ENCODE measurements around the gene FICD.
"Not testable (repeated sequence)": the region's sequence is repeated elsewhere in the genome, so short reads cannot be mapped to it uniquely, and the experiment has no call there.

Gene FICD

DNA sequence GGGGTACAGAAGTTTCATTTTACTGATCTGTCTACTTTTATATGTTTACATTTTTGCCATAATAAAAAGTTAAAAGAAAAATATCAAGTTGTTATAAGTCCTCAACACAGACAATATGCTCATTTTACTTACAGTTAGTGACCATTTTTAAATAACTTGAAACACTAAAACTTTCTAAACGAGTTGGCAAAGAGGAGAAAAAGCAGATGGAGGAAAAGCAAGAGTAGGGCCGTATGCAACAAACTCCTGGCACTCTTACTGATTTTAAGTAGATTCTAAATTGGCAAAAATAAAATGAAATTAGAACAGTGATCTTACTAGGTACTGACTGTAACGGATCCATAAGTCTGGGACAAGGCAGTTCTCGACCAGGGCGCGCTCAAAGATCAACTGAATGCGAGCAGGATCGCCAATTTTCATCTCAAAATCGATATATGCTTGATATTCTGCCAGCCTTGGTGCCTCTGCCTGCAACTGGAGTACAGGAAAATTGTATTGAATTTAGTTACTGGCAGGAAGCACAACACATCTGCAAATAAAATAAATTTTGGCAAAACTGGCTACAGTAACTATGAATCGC lies 23.6 kb downstream of the FICD start:
- DNase-seq, result no peak

DNA sequence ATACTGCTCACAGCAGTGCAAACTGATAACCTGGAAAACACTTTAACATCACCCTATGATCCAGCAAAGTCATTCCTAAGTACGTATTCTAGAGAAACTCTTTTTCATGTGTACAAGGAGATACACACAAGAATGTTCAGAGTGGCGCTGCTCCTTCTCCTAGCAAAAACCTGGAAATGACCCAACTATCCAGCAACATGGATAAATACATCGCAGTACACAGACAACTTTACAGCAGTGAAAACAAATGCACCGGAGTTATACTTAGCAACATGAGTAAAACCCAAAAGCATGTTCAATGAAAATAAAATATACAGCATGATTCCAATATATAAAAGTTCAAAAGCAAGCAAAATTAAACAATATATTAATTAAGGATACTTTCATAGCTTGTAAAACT lies 27.2 kb downstream of the FICD start:
- DNase-seq, result no peak

DNA sequence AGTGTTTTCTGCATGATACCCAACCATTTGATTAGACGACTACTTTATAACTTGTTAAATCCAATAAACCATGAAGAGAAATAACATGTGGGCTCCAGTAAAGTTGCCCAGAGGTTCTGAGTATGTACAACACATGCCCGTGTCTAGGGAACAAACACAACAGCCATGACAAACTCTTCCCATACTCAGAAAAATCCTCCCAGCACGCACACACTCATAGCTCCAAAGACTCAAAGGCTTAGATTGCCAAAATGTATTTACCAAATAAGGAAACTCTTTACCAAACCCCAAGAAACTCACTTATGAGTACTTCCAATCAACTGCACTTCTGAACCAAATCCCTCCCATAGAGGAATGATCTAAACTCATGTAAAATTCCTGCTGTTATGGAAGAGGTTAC lies 28.6 kb downstream of the FICD start:
- no peak for DNase-seq

GRCh38 chr12:108547686-108548085 lies 32.6 kb downstream of the FICD start:
- DNase-seq, result no peak

GRCh38 chr12:108548954-108549521 lies 34.0 kb downstream of the FICD start:
- no peak for DNase-seq

DNA sequence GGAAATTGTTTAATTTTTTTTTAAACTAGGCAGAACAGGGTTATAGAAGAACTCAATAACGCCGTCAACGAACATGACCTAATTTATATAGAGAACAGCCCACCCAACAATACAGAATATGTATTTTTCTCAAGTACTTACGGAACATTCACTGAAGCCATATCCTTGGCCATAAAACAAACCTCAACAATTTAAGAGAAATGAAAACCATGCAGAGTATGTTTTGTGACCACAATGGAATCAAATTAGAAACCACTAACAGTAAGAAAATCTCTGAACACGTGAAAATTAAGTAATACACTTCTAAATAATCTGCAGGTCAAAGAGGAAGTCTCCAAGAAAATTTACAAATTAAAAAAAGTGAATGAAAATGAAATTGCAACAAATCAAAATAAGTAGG lies 36.5 kb downstream of the FICD start:
- no peak for DNase-seq

GRCh38 chr12:108553799-108554198 lies 38.7 kb downstream of the FICD start:
- DNase-seq, result no peak

DNA sequence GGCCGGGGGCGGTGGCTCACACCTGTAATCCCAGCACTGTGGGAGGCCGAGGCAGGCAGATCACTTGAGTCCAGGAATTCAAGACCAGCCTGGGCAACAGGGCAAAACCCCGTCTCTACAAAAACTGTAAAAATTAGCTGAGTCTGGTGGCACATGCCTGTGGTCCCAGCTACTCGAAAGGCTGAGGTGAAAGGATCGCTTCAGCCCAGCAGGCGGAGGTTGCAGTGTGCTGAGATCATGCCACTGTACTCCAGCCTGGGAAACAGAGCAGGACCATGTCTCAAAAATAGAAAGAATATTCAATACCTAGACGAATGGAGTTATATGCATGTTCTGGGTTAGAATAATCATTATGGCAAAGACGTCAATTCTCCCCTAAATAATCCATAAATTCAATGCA lies 40.3 kb downstream of the FICD start:
- DNase-seq, result not testable (repeated sequence)

GRCh38 chr12:108559007-108559655 lies 44.1 kb downstream of the FICD start:
- peak; percentile 50 for DNase-seq

GRCh38 chr12:108559748-108560147 lies 44.7 kb downstream of the FICD start:
- no peak for DNase-seq

- DNase-seq, result no peak
Observed at GRCh38 chr12:108560321-108560721, 45.2 kb downstream of the FICD start.

GRCh38 chr12:108560752-108561719 lies 46.0 kb downstream of the FICD start, which contains the start of gene SART3:
TSS of gene SART3 (minus strand) at chr12:108561173. CDS start at chr12:108561154, 19 bp downstream.
- DNase-seq, result peak; percentile 86

GRCh38 chr12:108561852-108562347 lies 46.8 kb downstream of the FICD start:
- DNase-seq, result no peak

- peak; percentile 99 for DNase-seq
Observed at GRCh38 chr12:108562348-108563135, 47.5 kb downstream of the FICD start, which contains the start of gene ISCU. TSS of gene ISCU (plus strand) at chr12:108562596. CDS start at chr12:108562623, 27 bp downstream.

GRCh38 chr12:108563136-108563803 lies 48.2 kb downstream of the FICD start:
- peak; percentile 92 for DNase-seq

- no peak for DNase-seq
Observed at GRCh38 chr12:108563804-108564151, 48.7 kb downstream of the FICD start.

DNA sequence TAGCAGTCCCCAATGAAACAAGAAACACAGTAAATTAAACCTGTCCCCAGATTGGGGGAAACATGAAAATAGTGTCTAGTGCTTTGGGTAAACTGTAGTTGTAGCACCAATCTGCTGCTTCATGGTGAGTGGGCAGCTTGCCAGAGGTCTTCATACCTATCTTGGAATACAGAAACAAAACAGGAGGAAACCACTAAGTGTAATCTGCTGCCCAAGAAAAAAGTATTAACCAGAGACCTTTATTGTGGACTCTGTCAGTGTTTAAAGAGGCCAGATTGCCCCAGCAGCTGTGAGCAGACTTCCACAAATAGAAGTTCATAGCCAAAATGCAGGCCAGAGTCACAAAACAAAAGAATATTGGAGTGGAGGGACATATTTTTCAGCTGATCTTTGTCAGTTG lies 49.6 kb downstream of the FICD start:
- no peak for DNase-seq

- no peak for DNase-seq
Observed at GRCh38 chr12:108565146-108565545, 50.1 kb downstream of the FICD start.

DNA sequence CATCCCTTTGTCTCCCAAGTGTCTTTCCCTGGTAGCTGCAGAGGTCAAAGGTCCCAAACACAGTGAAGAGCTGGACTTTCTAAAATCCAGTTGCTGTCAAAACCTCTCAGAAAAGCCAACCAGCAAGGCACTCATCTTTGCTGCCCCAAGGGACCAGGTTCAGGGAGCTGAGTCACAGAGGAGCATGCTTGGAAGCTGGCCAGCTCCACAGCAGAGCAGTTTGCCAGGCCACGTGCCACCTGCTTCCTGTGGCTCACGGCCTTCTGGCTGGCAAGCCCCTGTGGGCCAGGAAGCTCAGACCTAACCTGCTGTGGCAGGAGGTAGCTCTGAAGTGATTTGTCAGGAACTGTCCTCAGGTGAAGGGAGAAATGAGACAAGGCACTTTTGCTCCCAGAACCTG lies 50.9 kb downstream of the FICD start:
- peak; percentile 74 for DNase-seq

DNA sequence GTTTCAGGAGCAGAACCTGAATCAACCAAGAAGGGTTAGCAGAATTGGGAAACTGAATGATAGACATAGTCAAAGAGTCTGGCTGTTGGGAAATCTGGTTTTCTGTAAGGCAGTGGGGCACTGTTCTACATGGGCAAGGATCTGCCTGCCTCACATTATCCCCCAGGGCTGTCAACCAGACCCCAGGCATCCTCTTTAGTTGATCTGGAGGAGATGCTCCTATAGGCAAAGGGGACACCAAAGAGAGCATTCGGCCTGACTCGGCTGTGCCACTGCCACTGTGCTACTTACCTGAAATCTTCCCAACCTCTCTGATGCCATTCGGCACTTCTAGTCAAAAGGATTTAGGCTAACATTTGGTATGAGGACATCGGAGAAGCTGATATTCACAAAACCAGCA lies 51.4 kb downstream of the FICD start:
- no peak for DNase-seq

Data from activated CD4-positive, alpha-beta T cell treated with anti-CD3 and anti-CD28 coated beads for 48 hours (primary cell).